NCI-H1105 (cell line): ENCODE measurements around the gene UBE2QL1.

Experiments
- DNase-seq: peaks from one replicate; lab custom pipeline; 2025; lab: John Stamatoyannopoulos, UW

The UBE2QL1 gene

DNA sequence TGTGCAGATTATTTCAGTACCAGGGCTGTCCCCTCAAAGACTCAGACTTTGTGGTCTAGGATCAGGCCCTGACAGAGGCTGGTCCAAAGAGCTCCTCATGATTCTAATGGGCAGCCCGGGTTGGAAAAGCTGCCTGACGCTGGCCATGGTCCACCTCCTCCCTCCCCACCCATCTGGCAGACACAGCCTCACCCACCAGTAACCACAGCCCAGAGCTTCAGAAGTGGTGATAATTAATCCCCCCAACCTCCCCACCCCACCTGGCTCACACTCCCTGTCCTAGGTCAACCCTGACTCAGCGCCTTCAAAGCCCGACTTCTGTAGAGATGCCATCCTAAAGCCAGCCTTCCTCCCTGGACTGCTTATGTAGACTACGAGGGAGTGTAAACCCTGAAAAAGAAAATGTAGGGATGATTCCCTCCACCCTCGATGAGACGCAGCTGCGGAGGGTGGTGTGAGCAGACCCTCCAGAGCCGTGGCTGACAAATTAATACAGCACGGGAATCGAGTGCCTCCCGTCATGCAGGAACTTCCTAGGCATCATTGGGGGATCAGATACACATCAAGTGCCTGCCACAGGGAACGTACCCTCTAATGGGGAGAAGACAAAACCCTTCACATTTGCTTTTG, 7.0 kb downstream of the UBE2QL1 start:
- no peak for DNase-seq

DNA sequence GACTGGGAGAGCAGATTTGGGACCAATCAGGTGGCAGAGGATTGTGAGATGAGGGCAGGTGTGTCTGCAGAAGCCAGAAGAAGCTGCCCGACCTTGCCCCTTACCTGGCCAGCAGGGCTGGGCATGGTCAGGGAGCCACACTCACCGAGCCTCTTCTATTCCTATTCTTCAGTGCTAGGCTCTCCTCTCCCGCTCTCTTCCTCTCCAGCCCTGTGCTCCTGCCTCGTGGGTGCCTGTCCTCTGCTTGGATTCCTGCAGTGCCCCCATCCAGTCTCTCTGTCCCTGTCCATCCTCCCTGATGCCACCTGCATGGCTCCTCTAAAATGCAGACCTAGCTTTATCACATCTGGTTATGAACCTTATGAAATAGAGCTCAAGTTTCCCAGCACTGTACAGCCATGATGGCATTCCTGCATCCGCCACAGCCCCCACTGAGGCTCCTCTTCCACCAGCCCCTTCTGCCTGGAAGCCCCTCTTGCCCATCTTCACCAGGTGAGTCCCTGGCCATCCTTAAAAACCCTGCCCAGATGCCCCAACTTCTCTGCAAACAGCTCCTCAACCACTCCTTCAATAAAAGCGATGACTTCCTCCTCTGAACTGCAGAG, 8.2 kb downstream of the UBE2QL1 start:
- DNase-seq, result no peak

DNA sequence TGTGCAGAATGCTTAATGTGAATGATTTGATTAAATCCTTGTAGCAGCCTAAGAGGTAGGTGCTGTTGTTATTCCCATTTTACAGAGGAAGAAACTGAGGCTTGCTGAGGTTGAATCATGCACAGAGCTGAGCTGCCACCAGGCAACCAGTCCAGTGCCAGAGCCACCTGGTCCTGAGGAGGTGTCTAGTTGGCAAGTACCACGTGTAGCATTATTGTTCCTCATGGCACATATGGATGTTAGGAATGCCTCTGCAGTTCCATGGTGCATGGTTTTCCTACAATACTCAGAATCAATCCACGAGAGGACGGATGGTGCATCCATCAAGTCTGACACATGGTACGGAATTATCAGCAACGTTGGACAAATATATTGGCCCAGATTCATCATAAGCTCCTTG, 8.9 kb downstream of the UBE2QL1 start:
- DNase-seq, result no peak

DNA sequence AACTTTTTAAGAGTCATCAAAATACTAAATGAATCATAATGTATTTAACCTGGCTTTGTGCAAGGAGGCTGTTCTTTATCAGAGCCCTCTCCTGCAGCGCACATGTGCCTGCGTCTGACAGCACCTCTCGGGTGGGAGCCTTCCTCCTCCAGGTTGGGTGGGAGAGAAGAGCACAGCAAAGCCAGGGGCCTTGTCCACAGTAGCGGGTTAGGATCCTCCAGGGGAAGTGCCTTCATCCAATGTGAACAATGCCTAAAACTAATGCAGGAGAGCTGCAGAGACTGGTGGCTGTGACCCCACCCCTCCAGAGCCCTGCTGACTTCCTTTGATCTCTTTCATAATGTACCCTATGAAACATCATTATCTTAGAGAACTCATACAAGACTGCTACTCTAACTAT, 10.2 kb downstream of the UBE2QL1 start:
- no peak for DNase-seq

- no peak for DNase-seq
These were observed 11.2 kb downstream of the UBE2QL1 start for GRCh38 chr5:6459896-6460295.

DNA sequence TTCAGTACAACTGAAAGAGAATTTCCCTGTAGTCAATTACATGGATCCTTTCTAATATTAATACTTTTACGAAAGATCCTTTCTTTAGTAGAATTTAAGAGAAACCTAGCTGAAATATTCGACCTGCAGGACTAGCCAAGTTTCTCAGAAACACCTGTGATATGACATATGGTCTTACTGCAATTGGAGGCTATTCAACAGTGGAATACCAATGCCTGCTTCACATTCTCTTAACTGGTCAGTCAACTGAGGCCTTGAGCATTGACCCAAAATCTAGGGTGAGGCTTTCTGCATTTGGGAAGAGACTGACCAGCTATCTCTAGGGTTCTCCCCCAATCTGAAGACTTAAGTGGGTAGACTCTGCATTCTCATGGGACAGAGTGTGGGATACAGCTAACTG, 12.3 kb downstream of the UBE2QL1 start:
- no peak for DNase-seq

- DNase-seq, result no peak
These were observed 13.4 kb downstream of the UBE2QL1 start for GRCh38 chr5:6461793-6462650.

DNA sequence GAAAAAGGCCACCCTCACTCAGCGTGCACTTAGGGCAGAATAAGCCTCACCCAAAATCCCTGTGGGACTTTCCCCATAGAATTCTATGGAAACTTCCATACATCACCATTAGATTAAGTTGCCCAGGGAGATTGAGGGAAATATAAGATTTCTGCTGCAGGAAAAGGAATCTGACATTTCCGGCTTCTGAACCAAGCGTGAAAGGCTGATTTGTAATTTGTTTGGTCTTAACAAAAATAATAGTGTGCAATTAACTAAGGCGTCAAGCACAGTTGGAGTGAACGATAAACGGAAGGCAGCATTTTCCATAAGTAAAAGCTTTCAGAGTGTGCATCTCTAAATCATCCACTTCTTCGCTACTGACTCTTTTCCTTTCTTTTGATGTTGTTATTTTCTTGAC, 14.0 kb downstream of the UBE2QL1 start:
- DNase-seq, result no peak

DNA sequence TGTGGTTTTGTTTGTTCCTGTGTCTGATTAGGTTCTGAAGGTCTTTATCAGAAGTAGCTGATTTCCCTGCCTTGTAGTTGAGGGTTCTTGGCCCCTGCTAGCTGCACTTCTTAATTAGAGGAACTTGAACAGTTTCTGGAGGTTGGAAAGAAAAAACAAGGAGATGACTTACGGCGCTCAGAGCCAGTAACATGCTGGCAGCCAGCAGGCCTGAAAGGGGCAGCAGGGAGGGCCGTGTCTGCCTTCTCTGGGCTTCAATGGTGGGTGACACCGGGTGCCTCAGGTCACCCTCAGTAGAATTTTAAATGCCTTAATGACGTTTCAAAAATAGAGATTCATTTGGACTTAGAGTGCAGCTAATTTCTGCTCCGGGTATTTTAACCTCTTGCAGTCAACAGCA, 15.8 kb downstream of the UBE2QL1 start:
- DNase-seq, result no peak

DNA sequence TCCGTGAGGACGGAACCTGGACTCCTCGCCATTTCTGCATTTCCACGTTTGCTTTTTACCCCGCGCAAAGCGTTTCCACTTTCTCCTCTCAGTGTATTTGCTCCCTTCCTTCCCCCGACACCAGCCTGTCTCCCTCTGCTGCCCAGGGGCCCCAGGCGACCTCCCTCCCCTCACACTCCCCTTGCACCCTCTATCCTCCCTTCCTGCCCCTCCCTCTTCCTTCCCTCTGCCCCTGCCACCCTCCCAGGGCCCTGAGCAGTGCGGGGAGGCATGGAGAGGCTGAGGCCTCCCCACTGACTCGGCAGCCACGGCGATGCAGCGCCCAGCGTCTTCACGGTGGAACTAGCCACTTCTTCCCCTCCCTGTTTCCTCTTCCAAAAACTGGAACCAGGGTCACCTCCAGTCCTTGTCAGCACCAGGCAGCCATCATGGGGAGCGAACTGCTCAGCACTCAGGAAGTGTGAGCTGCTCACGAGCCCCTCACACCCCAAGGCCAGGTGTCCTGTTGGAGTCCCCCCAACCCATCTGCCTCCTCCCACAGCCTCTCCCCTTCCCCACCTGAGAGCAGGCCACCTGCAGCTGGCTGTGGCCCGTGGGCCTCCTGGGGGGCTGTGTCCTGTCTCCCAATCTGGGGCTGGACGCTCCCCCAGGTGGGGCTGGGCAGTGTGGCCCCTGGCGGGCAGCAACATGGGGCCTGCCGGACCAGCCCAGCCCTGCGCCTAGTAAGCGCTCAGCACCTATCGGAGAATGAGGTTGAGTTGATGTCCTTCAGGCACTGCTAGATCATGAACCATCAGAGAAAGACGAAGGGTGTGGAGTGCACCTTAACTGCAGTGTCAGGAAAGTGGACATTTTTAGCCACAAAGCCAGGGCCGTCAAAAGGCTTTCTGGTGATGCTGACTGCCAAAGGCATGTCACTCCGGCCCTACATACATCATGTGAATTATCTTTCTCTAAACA, 17.5 kb downstream of the UBE2QL1 start:
- DNase-seq, result no peak

DNA sequence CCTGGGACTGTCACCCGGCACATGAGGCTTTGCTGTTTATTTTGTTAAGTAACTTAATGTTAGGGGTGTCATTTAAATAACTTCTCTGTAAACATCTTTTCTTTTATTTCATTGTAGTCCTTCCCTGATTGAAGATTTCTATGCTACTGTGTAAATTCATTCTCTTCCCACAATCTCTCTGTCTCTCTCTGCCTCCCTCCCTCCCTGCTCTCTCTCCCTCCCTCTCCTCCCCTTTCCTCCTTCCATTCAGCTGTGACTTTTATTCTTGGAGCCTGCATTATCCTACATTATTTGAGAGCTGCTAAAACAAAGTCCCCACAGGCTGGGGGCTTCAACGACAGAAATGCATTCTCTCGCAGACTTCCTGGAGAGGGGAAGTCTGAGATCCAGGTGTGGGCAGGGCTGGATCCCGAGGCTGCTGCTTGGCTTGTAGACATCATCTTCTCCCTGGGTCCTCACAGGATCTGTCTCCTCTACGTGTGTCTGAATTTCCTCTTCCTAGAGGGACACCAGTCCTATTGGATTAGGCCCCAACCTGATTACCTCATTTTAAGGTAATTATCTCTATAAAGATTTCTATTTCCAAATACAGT, 18.4 kb downstream of the UBE2QL1 start:
- no peak for DNase-seq

DNA sequence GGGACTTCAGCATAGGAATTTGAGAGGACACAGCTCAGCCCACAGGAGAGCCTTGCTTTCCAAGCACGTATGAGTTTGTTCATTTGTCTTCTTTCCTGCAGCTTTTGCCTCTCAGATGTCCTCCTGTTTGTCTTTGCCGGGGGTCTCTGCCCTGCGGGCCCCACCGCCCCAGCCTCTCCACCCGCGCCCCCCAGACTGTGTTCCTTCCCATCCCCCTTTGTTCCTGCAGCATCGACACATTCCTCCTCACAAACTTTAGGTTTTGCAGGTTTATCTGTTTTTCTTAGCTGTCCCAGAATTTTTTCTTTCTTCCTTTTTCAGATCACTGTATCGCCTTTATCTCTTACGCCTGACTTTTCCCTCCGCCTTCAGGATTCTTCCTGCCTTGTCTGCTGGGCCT, 18.9 kb downstream of the UBE2QL1 start:
- no peak for DNase-seq

GRCh38 chr5:6468104-6468503, 19.4 kb downstream of the UBE2QL1 start:
- DNase-seq, result no peak

GRCh38 chr5:6468870-6469269, 20.2 kb downstream of the UBE2QL1 start:
- DNase-seq, result no peak

DNA sequence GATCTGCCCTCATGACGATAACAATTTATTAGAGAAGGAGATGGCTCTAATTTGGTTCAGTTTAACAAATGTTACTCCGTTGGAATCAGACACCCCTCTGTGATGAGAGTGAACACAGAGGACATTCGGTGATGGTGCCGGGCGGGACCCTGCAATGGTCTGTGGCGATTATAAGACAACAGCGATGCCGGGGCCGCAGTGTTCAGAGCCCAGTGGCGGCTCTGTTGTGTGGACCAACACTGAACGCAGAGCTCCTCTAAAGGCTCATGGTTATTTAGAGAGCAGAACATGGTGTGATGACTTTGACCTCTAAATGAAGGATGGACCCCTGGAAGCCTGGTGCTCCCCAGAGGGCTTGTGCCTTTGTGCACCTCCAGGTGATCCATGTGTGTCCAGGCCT, 21.2 kb downstream of the UBE2QL1 start:
- no peak for DNase-seq

DNA sequence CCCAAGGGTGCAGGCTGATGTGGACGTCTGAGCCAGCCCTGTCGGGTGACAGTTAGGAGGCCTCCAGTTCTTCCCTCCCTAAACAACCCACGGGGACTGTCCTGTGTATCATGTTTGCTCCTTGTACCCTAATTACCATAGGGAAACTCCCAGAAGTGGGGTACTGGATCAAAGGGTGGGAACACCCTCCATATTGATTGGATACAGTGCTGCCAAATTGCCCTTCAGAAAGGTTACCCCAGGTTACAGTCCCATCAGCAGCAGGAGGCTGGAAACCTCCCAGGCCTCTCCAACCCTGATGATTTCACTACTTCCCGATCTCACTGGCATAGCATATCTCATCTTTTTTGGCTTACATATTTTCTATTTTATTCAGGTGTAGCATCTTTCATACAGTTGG, 22.0 kb downstream of the UBE2QL1 start:
- DNase-seq, result no peak

- DNase-seq, result no peak
These were observed 22.6 kb downstream of the UBE2QL1 start for GRCh38 chr5:6471252-6471651.

GRCh38 chr5:6472792-6473191, 24.1 kb downstream of the UBE2QL1 start:
- DNase-seq, result no peak

DNA sequence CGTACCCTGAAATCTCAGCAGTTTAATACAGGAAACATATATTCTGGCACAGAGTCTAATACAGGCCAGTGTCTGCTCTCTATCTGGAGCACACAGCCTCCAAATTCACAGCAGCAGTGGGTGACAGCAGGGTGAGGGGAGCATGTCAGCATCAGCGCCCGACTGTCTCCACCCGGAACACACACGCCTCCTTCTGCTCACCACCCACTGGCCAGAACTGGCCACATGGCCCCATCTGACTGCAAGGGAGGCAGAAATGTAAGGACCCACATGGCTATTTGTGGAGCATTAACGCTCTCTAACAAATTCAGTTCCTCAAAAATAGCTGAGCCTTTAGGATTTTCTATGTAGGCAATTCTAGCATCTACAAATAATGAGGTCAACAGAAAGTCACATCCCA, 24.6 kb downstream of the UBE2QL1 start:
- no peak for DNase-seq

- peak; percentile 28 for DNase-seq
These were observed 27.1 kb downstream of the UBE2QL1 start for GRCh38 chr5:6475626-6476312.

DNA sequence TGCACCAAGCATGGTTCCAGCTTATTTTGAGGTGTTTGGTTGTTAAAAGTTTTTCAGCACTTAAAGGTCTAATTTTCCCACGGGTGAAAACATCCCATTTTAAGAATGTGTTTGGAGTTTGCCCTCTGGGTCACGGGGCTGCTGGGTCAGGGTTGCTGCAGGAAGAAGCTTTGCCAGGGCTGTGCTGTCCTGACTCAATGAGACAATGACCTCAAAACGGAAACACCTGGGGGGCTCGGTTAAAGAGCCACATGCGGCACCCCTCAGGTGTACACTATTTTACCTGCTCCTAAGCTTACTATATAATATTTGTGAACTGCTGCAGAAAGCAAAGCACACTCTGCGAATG, 27.6 kb downstream of the UBE2QL1 start:
- no peak for DNase-seq
